LNCAP (cell line): Measurements from ENCODE around the gene ALS2CL.

Experiments used
- TF ChIP-seq, protein P1 (sequence below): fragments of 450-650 bp; IDR thresholded peaks from 2 replicates; pipeline ENCODE4 v1.5.1; 2017; ENCODE audit warnings: mild to moderate bottlenecking

Gene ALS2CL

DNA sequence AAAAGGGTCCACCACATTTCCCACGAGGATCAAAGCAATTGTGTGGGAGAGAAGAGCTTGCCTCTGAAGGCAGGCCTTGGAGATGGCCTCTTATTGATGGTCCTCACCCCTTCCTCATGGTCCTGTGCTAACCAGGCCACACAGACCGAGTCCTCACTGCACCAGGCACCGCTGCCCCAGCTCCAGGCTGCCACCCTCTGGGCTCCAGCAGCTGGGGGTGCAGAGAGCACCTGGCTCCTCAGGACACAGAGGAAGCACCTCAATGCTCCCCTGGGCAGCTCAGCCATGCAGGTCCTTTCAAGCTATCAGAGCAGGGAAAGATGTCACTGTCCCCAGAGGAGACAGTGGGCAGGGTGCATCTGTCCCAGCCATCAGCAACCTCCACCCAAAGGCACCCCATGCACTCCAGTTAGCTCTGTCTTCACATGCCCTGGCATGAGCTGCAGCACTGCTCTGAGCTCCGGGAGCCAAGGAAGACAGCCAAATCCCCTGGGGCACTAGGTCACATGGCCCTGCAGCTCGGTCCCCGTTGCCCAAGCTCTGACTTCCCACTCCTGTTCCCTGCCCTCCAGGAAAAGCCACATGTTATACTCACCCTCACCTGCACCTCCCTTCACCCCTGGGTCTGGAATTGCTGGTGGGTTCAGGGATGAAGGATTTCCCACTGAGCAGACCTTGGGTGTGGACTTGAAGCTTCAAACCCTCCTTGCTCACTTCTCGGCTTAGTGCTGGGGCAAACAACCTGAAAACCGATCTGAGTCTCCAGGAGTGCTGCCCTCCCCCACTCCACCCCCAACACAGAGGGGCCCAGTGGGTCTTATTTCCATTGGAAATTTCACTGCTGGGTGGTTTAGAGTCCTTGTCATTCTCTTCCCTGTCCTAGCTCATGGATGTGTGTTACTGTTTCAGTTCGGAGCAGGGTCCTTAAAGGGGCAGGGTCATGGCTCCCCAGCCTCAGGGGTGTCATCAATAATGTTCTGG, 32.6 kb downstream of the ALS2CL start:
- TF ChIP-seq, protein P1, sequence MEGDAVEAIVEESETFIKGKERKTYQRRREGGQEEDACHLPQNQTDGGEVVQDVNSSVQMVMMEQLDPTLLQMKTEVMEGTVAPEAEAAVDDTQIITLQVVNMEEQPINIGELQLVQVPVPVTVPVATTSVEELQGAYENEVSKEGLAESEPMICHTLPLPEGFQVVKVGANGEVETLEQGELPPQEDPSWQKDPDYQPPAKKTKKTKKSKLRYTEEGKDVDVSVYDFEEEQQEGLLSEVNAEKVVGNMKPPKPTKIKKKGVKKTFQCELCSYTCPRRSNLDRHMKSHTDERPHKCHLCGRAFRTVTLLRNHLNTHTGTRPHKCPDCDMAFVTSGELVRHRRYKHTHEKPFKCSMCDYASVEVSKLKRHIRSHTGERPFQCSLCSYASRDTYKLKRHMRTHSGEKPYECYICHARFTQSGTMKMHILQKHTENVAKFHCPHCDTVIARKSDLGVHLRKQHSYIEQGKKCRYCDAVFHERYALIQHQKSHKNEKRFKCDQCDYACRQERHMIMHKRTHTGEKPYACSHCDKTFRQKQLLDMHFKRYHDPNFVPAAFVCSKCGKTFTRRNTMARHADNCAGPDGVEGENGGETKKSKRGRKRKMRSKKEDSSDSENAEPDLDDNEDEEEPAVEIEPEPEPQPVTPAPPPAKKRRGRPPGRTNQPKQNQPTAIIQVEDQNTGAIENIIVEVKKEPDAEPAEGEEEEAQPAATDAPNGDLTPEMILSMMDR: no peak

DNA sequence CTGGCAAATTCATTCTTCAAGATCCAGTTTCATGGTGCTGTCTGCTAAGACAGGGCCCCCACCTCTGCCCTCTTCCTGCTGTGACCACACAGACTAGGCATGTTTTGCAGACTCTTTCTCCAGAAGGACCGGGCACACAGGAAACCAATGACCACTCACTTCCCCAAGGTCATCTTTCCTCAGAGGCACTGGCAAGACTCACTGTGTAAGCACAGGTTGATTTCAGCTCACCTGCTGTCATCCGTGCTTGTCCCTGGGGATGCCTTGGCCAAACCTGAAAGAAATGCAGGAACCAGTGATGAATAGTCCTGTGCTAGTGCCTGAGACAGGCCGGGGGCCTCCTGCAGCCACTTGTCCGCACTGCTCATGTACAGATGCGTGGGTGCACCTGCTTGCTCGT, 33.5 kb downstream of the ALS2CL start:
- TF ChIP-seq, protein P1: no peak

DNA sequence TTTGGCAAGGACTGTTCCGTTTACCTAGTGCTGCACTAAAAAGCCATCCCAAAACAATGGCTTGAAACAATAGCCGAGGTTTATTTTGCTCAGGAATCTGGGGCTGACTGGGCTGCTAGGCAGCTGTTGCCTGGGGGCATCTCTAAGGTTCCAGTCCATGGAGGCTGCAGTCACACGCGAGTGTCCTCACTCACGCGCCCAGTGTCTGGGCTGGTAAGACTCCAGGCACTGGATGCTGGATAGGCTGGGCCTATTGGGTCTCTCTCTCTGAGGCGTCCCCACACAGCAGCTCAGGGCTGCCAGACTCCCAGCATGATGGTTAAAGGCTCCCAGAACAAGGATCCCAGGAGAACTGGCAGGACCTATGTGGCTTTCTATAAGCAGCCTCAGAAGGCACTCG, 34.2 kb downstream of the ALS2CL start:
- TF ChIP-seq, protein P1: no peak

- TF ChIP-seq, protein P1: no peak
Measured at GRCh38 chr3:46656778-46657556, 36.5 kb downstream of the ALS2CL start.

GRCh38 chr3:46655271-46655670, 38.2 kb downstream of the ALS2CL start:
- TF ChIP-seq, protein P1: no peak

GRCh38 chr3:46651084-46651483, 42.4 kb downstream of the ALS2CL start:
- TF ChIP-seq, protein P1: no peak

GRCh38 chr3:46649436-46649835, 44.0 kb downstream of the ALS2CL start:
- TF ChIP-seq, protein P1: no peak
